Type B pancreatic cell (in vitro differentiated cells): ENCODE measurements around the gene ACOXL. TPM values are rescaled to one million over a fixed set of nuclear protein-coding genes. Genes with fewer than 3 reads are reported as not detected.
"Not testable (repeated sequence)": the region's sequence is repeated elsewhere in the genome, so short reads cannot be mapped to it uniquely, and the experiment has no call there.

Experiments used
- DNase-seq: peaks from one replicate; pipeline ENCODE4 v3.0.0; 2021; ENCODE audit warnings: mixed read lengths; ENCODE audit not compliant: unreplicated experiment; ENCODE audit errors: extremely low spot score
- H3K27ac Mint-ChIP-seq: 2 replicates; pipeline ENCODE4 v1.8.0; 2021; ENCODE audit warnings: mild to moderate bottlenecking, mixed read lengths
- H3K27me3 Mint-ChIP-seq: 2 replicates; pipeline ENCODE4 v1.8.0; 2021; ENCODE audit warnings: mixed read lengths
- H3K36me3 Mint-ChIP-seq: 2 replicates; pipeline ENCODE4 v1.8.0; 2021; ENCODE audit warnings: mixed read lengths
- H3K4me1 Mint-ChIP-seq: one replicate; pipeline ENCODE4 v1.8.0; 2021; ENCODE audit warnings: mixed read lengths; ENCODE audit not compliant: unreplicated experiment
- H3K4me3 Mint-ChIP-seq: 2 replicates; pipeline ENCODE4 v1.8.0; 2021; ENCODE audit warnings: mild to moderate bottlenecking, mixed read lengths
- H3K9me3 Mint-ChIP-seq: 2 replicates; pipeline ENCODE4 v1.8.0; 2021; ENCODE audit warnings: mixed read lengths
- CTCF ChIP-seq: fragments of 200-600 bp; sonication (generic); conservative IDR thresholded peaks from 2 replicates; pipeline ENCODE4 v1.5.0; 2021; ENCODE audit warnings: antibody characterized with exemption, mild to moderate bottlenecking
- total RNA-seq: library from RNA; stranded (reverse); gene quantifications from 2 replicates; pipeline ENCODE4 v1.2.1, GENCODE V29; 2021; ENCODE audit warnings: low replicate concordance

ACOXL gene
- total RNA-seq, 1 donor from 2014 or later, result 1.4 TPM

- Mint-ChIP-seq H3K27ac (no peak overlapping the region), H3K27me3 (peaks cover 5% of the 10 kb centered on the region)
These were observed 122.1 kb downstream of the ACOXL start for GRCh38 chr2:110854355-110855081.

GRCh38 chr2:110855841-110856240 lies 123.5 kb downstream of the ACOXL start:
- not testable (repeated sequence) for DNase-seq, H3K4me3 Mint-ChIP-seq, H3K36me3 Mint-ChIP-seq, H3K9me3 Mint-ChIP-seq, H3K27ac Mint-ChIP-seq, H3K27me3 Mint-ChIP-seq
- peaks cover 17% of the 10 kb centered on the region for H3K4me1 Mint-ChIP-seq

More at GRCh38 chr2:110854355-110855081, 122.1 kb downstream of the ACOXL start:
- Mint-ChIP-seq H3K36me3 (no peaks in the 10 kb centered on the region), H3K9me3 (no peaks in the 10 kb centered on the region), H3K4me3 (no peak overlapping the region), H3K4me1 (peaks cover 14% of the 10 kb centered on the region)
- DNase-seq, result no peak
- peak; percentile 36 for TF ChIP-seq CTCF

- H3K27me3 Mint-ChIP-seq, result peaks cover 19% of the 10 kb centered on the region
- H3K36me3 Mint-ChIP-seq, result no peaks in the 10 kb centered on the region
These were observed 125.9 kb downstream of the ACOXL start for GRCh38 chr2:110858135-110858725.

DNA sequence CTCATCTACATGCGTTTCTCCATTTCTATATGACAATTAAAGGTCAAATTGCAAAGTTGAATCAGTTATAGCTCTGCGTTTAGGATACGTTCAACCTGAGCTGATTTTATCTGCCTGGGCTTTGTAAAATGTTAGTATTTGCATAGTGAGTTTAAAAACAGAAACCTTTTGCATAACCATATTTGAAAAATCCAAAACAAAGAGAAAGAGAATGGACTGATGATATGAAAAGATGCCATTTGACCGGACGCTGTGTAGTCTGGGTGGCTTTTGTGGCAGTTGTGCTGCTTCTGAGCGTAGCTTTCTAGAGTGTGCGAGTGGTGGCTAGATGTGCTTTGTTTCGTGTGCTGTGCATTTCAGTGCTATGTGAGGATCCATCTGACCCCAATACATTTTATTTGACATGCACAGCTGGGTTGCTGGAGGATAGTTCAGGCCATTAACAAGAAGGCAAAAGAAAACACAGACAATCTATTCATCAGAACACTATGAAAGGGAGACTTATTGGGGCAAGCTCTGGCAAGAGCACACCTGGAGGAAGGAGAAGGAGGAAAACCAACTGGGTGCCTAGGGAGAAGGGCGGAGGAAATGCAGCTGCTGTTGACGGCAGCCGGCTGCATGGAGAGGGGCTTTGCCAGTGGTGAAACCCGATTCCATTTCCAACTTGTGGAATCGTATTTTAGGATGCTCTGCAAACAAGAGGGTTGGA lies 126.8 kb downstream of the ACOXL start:
- Mint-ChIP-seq H3K27me3 (peaks cover 19% of the 10 kb centered on the region), H3K27ac (no peak overlapping the region), H3K4me1 (peaks cover 25% of the 10 kb centered on the region), H3K36me3 (no peaks in the 10 kb centered on the region), H3K9me3 (no peaks in the 10 kb centered on the region), H3K4me3 (peak overlapping the region; percentile 39)
- no peak for TF ChIP-seq CTCF
- no peak for DNase-seq

More at GRCh38 chr2:110858135-110858725, 125.9 kb downstream of the ACOXL start:
- DNase-seq, result no peak
- Mint-ChIP-seq H3K9me3 (no peaks in the 10 kb centered on the region), H3K4me1 (peaks cover 25% of the 10 kb centered on the region), H3K4me3 (no peak overlapping the region), H3K27ac (no peak overlapping the region)
- no peak for TF ChIP-seq CTCF

DNA sequence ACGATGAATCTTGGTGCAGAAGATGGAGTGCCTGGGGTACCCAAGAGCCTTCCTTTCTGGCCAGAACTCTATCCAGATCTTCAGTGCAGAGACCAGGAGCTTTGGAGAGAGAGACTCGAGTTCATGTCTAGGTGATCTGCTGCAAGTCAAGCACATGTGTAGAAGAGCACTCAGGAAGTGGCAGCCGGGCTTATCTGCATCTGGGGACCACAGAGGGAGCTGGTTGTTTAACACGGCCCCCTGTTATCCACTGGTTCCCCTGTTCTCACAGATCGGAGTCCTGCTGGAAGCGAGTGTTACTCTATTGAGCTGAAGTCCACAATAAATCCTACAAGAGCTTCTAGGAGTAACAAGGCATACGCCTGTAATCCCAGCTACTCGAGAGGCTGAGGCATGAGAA lies 128.3 kb downstream of the ACOXL start:
- TF ChIP-seq CTCF, result no peak
- no peak for DNase-seq
- Mint-ChIP-seq H3K9me3 (no peaks in the 10 kb centered on the region), H3K27ac (no peak overlapping the region), H3K4me3 (no peak overlapping the region), H3K27me3 (peaks cover 19% of the 10 kb centered on the region), H3K4me1 (peaks cover 25% of the 10 kb centered on the region), H3K36me3 (no peaks in the 10 kb centered on the region)
